Mucosa of rectum (tissue), 2 donors: ENCODE results near the gene ZNF160.
A peak's percentile ranks its signal among the peaks of the same experiment; 100 is the strongest.

Source experiments
- H3K27ac ChIP-seq, 2 donors: one replicate each; pipeline ENCODE4 v1.7.0; 2013; ENCODE audit warnings: inconsistent platforms in 2 of 2, low read depth in 2 of 2, low read length in 2 of 2
- H3K27me3 ChIP-seq, 2 donors: one replicate each; pipeline ENCODE4 v1.7.0; 2013; ENCODE audit warnings: low read length in 2 of 2; ENCODE audit not compliant: control insufficient read depth in 2 of 2, insufficient read depth in 2 of 2
- H3K36me3 ChIP-seq, 2 donors: one replicate each; pipeline ENCODE4 v1.7.0; 2013; ENCODE audit warnings: low read length in 2 of 2; ENCODE audit not compliant: control insufficient read depth in 2 of 2, insufficient read depth in 2 of 2
- H3K4me1 ChIP-seq, 2 donors: one replicate each; pipeline ENCODE4 v1.7.0; 2013; ENCODE audit warnings: low read length in 2 of 2, mild to moderate bottlenecking in 1 of 2; ENCODE audit not compliant: control insufficient read depth in 2 of 2, insufficient read depth in 2 of 2
- H3K4me3 ChIP-seq, 2 donors: one replicate each; pipeline ENCODE4 v1.7.0; 2013; ENCODE audit warnings: low read length in 2 of 2
- H3K9ac ChIP-seq, 2 donors: one replicate each; pipeline ENCODE4 v1.7.0; 2013; ENCODE audit warnings: low read length in 2 of 2, low read depth in 1 of 2, mild to moderate bottlenecking in 1 of 2
- H3K9me3 ChIP-seq, 2 donors: one replicate each; pipeline ENCODE4 v1.7.0; 2013; ENCODE audit warnings: low read length in 2 of 2; ENCODE audit not compliant: control insufficient read depth in 2 of 2
- donor health status: healthy.
- donor health status: Normal muscosa, but diverticular disease.

Gene ZNF160

GRCh38 chr19:53092723-53093122, 10.5 kb downstream of the ZNF160 start:
- Histone ChIP-seq H3K4me3 (no peak overlapping the region), H3K9me3 (no peaks in the 10 kb centered on the region), H3K27ac (no peak overlapping the region), H3K4me1 (no peaks in the 10 kb centered on the region), H3K36me3 (peaks cover 33 to 34% of the 10 kb centered on the region in 2 donors), H3K9ac (no peak overlapping the region), H3K27me3 (no peaks in the 10 kb centered on the region)

GRCh38 chr19:53091413-53092254, 11.6 kb downstream of the ZNF160 start:
- Histone ChIP-seq H3K9ac (no peak overlapping the region), H3K27ac (no peak overlapping the region), H3K36me3 (peaks cover 36 to 39% of the 10 kb centered on the region in 2 donors), H3K4me3 (no peak overlapping the region), H3K9me3 (no peaks in the 10 kb centered on the region), H3K27me3 (no peaks in the 10 kb centered on the region), H3K4me1 (no peaks in the 10 kb centered on the region)

GRCh38 chr19:53088091-53088490, 15.1 kb downstream of the ZNF160 start:
- Histone ChIP-seq H3K9ac (no peak overlapping the region), H3K36me3 (peaks cover 59 to 61% of the 10 kb centered on the region in 2 donors), H3K27me3 (no peaks in the 10 kb centered on the region), H3K4me1 (no peaks in the 10 kb centered on the region), H3K9me3 (peaks cover 0 to 3% of the 10 kb centered on the region in 2 donors), H3K27ac (no peak overlapping the region), H3K4me3 (no peak overlapping the region)

- Histone ChIP-seq H3K4me3 (no peak overlapping the region), H3K9me3 (peaks cover 0 to 3% of the 10 kb centered on the region in 2 donors), H3K27ac (no peak overlapping the region), H3K36me3 (peaks cover 60 to 63% of the 10 kb centered on the region in 2 donors), H3K9ac (no peak overlapping the region), H3K27me3 (no peaks in the 10 kb centered on the region), H3K4me1 (no peaks in the 10 kb centered on the region)
Observed at GRCh38 chr19:53086949-53087348, 16.3 kb downstream of the ZNF160 start.

GRCh38 chr19:53085496-53085895, 17.7 kb downstream of the ZNF160 start:
- H3K4me1 ChIP-seq = no peaks in the 10 kb centered on the region
- H3K4me3 ChIP-seq = no peak overlapping the region
- no peak overlapping the region for H3K27ac ChIP-seq
- peaks cover 6 to 8% of the 10 kb centered on the region in 2 donors for H3K9me3 ChIP-seq
- peaks cover 54 to 65% of the 10 kb centered on the region in 2 donors for H3K36me3 ChIP-seq
- H3K9ac ChIP-seq = no peak overlapping the region
- no peaks in the 10 kb centered on the region for H3K27me3 ChIP-seq

- Histone ChIP-seq H3K4me1 (no peaks in the 10 kb centered on the region), H3K9ac (no peak overlapping the region), H3K27me3 (no peaks in the 10 kb centered on the region), H3K27ac (no peak overlapping the region), H3K4me3 (no peak overlapping the region), H3K9me3 (peaks cover 6 to 8% of the 10 kb centered on the region in 2 donors), H3K36me3 (peaks cover 38 to 59% of the 10 kb centered on the region in 2 donors)
Observed at GRCh38 chr19:53082929-53083328, 20.3 kb downstream of the ZNF160 start.

GRCh38 chr19:53079313-53079924, 23.8 kb downstream of the ZNF160 start:
- H3K9ac ChIP-seq = no peak overlapping the region
- H3K4me3 ChIP-seq = peak overlapping the region in 1 of 2 donors; percentile 7
- H3K27me3 ChIP-seq = no peaks in the 10 kb centered on the region
- no peak overlapping the region for H3K27ac ChIP-seq
- peaks cover 9 to 23% of the 10 kb centered on the region in 2 donors for H3K9me3 ChIP-seq
- no peaks in the 10 kb centered on the region for H3K4me1 ChIP-seq
- H3K36me3 ChIP-seq = peaks cover 35 to 53% of the 10 kb centered on the region in 2 donors

- Histone ChIP-seq H3K4me3 (peak overlapping the region in 1 of 2 donors; percentile 7), H3K27me3 (no peaks in the 10 kb centered on the region), H3K36me3 (peaks cover 36 to 51% of the 10 kb centered on the region in 2 donors), H3K4me1 (no peaks in the 10 kb centered on the region), H3K9me3 (peaks cover 9 to 23% of the 10 kb centered on the region in 2 donors), H3K9ac (no peak overlapping the region), H3K27ac (no peak overlapping the region)
Observed at GRCh38 chr19:53078668-53079067, 24.6 kb downstream of the ZNF160 start.

GRCh38 chr19:53076984-53077383, 26.2 kb downstream of the ZNF160 start:
- H3K27ac ChIP-seq = no peak overlapping the region
- H3K9me3 ChIP-seq = peaks cover 16 to 30% of the 10 kb centered on the region in 2 donors
- H3K36me3 ChIP-seq = peaks cover 48 to 55% of the 10 kb centered on the region in 2 donors
- no peaks in the 10 kb centered on the region for H3K4me1 ChIP-seq
- no peaks in the 10 kb centered on the region for H3K27me3 ChIP-seq
- no peak overlapping the region for H3K4me3 ChIP-seq
- no peak overlapping the region for H3K9ac ChIP-seq

- Histone ChIP-seq H3K36me3 (peaks cover 41 to 48% of the 10 kb centered on the region in 2 donors), H3K27me3 (no peaks in the 10 kb centered on the region), H3K27ac (no peak overlapping the region), H3K4me3 (no peak overlapping the region), H3K4me1 (no peaks in the 10 kb centered on the region), H3K9me3 (peaks cover 56 to 59% of the 10 kb centered on the region in 2 donors), H3K9ac (no peak overlapping the region)
Observed at GRCh38 chr19:53068834-53069233, 34.4 kb downstream of the ZNF160 start.
